Testis (tissue), 2 donors: ENCODE data around the gene MAN1C1.

ENCODE experiments used
- CTCF ChIP-seq, 3 experiments: fragments of 450-650 bp in 2 of 3; fragments of 200-600 bp in 1 of 3; sonication (generic) in 1 of 3; IDR thresholded peaks; one replicate each; pipeline ENCODE4 v1.5.1; 2016 to 2019; ENCODE audit warnings: antibody characterized with exemption in 3 of 3, mild to moderate bottlenecking in 2 of 3, moderate library complexity in 1 of 3
- POLR2A ChIP-seq: fragments of 450-650 bp; IDR thresholded peaks from one replicate; pipeline ENCODE4 v1.6.1; 2017; ENCODE audit warnings: antibody characterized with exemption, mild to moderate bottlenecking, moderate library complexity

- TF ChIP-seq CTCF (IDR thresholded peaks at IDR 0.05) (no peak), POLR2A (no peak)
Measured at GRCh38 chr1:25573961-25574360, 42.6 kb upstream of the MAN1C1 start.
